Measurements from ENCODE around the gene MUC6.

- no peak for TF ChIP-seq E4F1 (IDR thresholded peaks at IDR 0.05; ENCODE audit: borderline replicate concordance, partially characterized antibody)
- TF ChIP-seq POU2F2 (IDR thresholded peaks at IDR 0.05; ENCODE audit: borderline replicate concordance, low read depth, low read length), result no peak
- no peak for TF ChIP-seq HDAC2 (IDR thresholded peaks at IDR 0.05)
- no peak for TF ChIP-seq EZH2 (IDR thresholded peaks at IDR 0.05; ENCODE audit: borderline replicate concordance, control insufficient read depth, low read depth, low read length)
- TF ChIP-seq, protein P1, sequence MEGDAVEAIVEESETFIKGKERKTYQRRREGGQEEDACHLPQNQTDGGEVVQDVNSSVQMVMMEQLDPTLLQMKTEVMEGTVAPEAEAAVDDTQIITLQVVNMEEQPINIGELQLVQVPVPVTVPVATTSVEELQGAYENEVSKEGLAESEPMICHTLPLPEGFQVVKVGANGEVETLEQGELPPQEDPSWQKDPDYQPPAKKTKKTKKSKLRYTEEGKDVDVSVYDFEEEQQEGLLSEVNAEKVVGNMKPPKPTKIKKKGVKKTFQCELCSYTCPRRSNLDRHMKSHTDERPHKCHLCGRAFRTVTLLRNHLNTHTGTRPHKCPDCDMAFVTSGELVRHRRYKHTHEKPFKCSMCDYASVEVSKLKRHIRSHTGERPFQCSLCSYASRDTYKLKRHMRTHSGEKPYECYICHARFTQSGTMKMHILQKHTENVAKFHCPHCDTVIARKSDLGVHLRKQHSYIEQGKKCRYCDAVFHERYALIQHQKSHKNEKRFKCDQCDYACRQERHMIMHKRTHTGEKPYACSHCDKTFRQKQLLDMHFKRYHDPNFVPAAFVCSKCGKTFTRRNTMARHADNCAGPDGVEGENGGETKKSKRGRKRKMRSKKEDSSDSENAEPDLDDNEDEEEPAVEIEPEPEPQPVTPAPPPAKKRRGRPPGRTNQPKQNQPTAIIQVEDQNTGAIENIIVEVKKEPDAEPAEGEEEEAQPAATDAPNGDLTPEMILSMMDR (IDR thresholded peaks at IDR 0.05 in 2 of 3, conservative IDR thresholded peaks at IDR 0.05 in 1 of 3; ENCODE audit: control insufficient read depth in 2 of 3, extremely low read depth in 1 of 3, insufficient read depth in 1 of 3, low read depth in 3 of 3, low read length in 3 of 3), result no peak
- TF ChIP-seq NFYB (IDR thresholded peaks at IDR 0.05; ENCODE audit: insufficient read depth, low read depth, low read length), result no peak
- TF ChIP-seq GATAD2B (conservative IDR thresholded peaks at IDR 0.05; ENCODE audit: low read depth), result no peak
- no peak for TF ChIP-seq HCFC1 (IDR thresholded peaks at IDR 0.05; ENCODE audit: low read length)
- no peak for TF ChIP-seq TBL1XR1 (IDR thresholded peaks at IDR 0.05; ENCODE audit: low read depth, low read length)
- no peak for TF ChIP-seq TAF1 (IDR thresholded peaks at IDR 0.05; ENCODE audit: borderline replicate concordance, low read depth, low read length)
- TF ChIP-seq CBFB (IDR thresholded peaks at IDR 0.05; ENCODE audit: low read depth), result no peak
Measured at GRCh38 chr11:1052133-1053011, 15.9 kb upstream of the MUC6 start.
